ENCODE measurements around the gene C1QTNF2.

The C1QTNF2 gene

DNA sequence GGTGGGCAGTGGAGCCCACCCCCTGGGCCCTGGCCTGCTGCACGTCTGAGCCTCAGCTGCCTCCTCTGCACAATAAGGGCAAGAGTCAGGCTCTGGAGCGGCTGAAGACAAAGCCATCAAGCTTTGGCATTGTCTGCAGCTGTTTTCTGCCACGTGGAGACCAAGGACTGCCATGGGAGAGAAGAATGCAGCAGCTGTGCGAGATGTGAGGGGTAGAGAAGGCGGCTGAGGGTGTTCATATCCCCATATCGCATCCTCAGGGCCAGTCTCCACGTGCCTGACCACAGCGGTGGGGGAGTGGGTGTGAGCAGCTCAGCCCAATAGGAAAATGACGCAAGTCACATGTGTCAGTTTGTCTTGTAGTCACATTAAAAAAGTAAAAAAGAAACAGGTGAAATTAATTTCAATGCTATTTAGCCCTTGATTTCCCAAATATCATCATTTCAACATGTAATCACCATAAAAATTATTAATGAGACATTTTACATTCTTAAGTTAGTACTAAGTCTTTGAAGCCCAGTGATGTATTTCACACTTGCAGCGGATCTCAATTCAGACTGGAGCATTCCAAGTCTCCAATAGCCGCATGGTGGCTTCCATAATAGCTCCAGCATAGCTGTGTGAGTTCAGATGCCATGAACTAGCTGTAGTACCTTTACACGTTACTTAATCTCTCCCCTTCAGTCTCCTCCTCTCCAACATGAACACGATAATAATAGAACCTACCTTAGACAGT is 6.6 kb downstream of the C1QTNF2 start:
- no peak for DNase-seq (ENCODE audit: low read depth in 2 of 2)

GRCh38 chr5:160363211-160363610 is 7.2 kb downstream of the C1QTNF2 start:
- no peak for TF ChIP-seq CTCF (IDR thresholded peaks at IDR 0.05; ENCODE audit: low read depth, low read length)
- H3K4me3 ChIP-seq (replicated peaks in 1 of 2; ENCODE audit: low read depth in 2 of 2, low read length in 2 of 2), result no peak overlapping the region
- DNase-seq (ENCODE audit: low read depth in 2 of 2), result no peak

More for the DNA sequence above, 6.6 kb downstream of the C1QTNF2 start:
- H3K4me3 ChIP-seq (replicated peaks in 1 of 2; ENCODE audit: low read depth in 2 of 2, low read length in 2 of 2), result no peak overlapping the region
- no peak for TF ChIP-seq CTCF (IDR thresholded peaks at IDR 0.05; ENCODE audit: low read depth, low read length)

GRCh38 chr5:160361624-160362228 is 8.7 kb downstream of the C1QTNF2 start:
- DNase-seq (ENCODE audit: low read depth in 2 of 2), result no peak
- no peak overlapping the region for H3K4me3 ChIP-seq (replicated peaks in 1 of 2; ENCODE audit: low read depth in 2 of 2, low read length in 2 of 2)
- no peak for TF ChIP-seq CTCF (IDR thresholded peaks at IDR 0.05; ENCODE audit: low read depth, low read length)

- no peak for TF ChIP-seq CTCF (IDR thresholded peaks at IDR 0.05; ENCODE audit: low read depth, low read length)
- DNase-seq (ENCODE audit: low read depth in 2 of 2), result no peak
- no peak overlapping the region for H3K4me3 ChIP-seq (replicated peaks in 1 of 2; ENCODE audit: low read depth in 2 of 2, low read length in 2 of 2)
Measured at GRCh38 chr5:160360310-160360709, 10.1 kb downstream of the C1QTNF2 start.

- TF ChIP-seq CTCF (IDR thresholded peaks at IDR 0.05; ENCODE audit: low read depth, low read length), result no peak
- no peak for DNase-seq (ENCODE audit: low read depth in 2 of 2)
- no peak overlapping the region for H3K4me3 ChIP-seq (replicated peaks in 1 of 2; ENCODE audit: low read depth in 2 of 2, low read length in 2 of 2)
Measured at GRCh38 chr5:160359816-160360215, 10.6 kb downstream of the C1QTNF2 start.

DNA sequence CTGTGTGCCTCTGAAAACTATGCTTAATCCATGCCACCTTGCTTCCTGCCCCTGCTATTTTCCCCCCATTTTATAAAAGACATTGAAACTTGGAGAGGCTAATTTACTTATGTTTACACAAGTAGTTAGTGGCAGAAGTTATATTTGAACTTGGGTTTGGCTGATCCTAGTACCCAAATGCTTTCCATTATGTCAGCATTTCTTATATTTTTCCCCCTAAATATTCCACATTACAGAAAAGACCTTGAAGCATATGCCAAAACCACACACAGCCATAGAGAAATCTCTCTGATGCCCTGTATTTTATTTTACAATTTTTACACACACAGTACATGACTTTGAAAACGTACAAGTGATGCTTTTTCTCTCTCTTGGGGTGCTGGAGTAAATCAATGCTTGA is 11.2 kb downstream of the C1QTNF2 start:
- H3K4me3 ChIP-seq (replicated peaks in 1 of 2; ENCODE audit: low read depth in 2 of 2, low read length in 2 of 2), result no peak overlapping the region
- TF ChIP-seq CTCF (IDR thresholded peaks at IDR 0.05; ENCODE audit: low read depth, low read length), result no peak
- DNase-seq (ENCODE audit: low read depth in 2 of 2), result no peak

Measured in cardiac fibroblast (primary cell).